K562 (cell line): ENCODE results near the gene CPED1. TPM values are rescaled to one million over a fixed set of nuclear protein-coding genes. Genes with fewer than 3 reads are reported as not detected.

Experiments used
- ARID1B ChIP-seq: fragments of 450-650 bp; IDR thresholded peaks from 2 replicates; pipeline ENCODE4 v1.6.1; 2016; ENCODE audit warnings: antibody characterized with exemption, mild to moderate bottlenecking, inconsistent platforms
- GTF2B ChIP-seq: IDR thresholded peaks from 2 replicates; pipeline ENCODE4 v1.6.1; 2011; ENCODE audit not compliant: insufficient read length; ENCODE audit errors: extremely low read depth
- POLR2B ChIP-seq: fragments of 450-650 bp; IDR thresholded peaks from 2 replicates; pipeline ENCODE4 v1.6.1; 2018; ENCODE audit warnings: low read depth; ENCODE audit not compliant: partially characterized antibody
- RERE ChIP-seq: sonication (generic); formaldehyde crosslinking; IDR thresholded peaks from 2 replicates; pipeline ENCODE4 v1.8.0; 2023; ENCODE audit warnings: missing genetic modification reagents, mild to moderate bottlenecking, borderline replicate concordance
- SREBF2 ChIP-seq: sonication (generic); formaldehyde crosslinking; IDR thresholded peaks from 2 replicates; pipeline ENCODE4 v1.4.0; 2020; ENCODE audit warnings: mild to moderate bottlenecking, missing genetic modification reagents
- ZNF512 ChIP-seq: IDR thresholded peaks from 2 replicates; pipeline ENCODE4 v1.6.1; 2016; ENCODE audit warnings: missing genetic modification characterization, missing compliant biosample characterization
- ZSCAN32 ChIP-seq: fragments of 450-650 bp; formaldehyde crosslinking; IDR thresholded peaks from 2 replicates; pipeline ENCODE4 v1.4.0; 2020; ENCODE audit warnings: mild to moderate bottlenecking, moderate library complexity
- polyA plus RNA-seq, 8 experiments: library from polyadenylated mRNA; depleted of rRNA in 4 of 8; stranded (reverse) in 5 of 8; unstranded in 3 of 8; fragments of >200 nt; fragmentation: Nextera tagmentation in 2 of 8; fragmentation: Illumina TruSeq in 1 of 8; extraction: Ambion mirVana in 2 of 8; extraction: Trizol in 1 of 8; gene quantifications; 2 replicates each; pipeline versions ENCODE4 v1.2.1 to v1.2.3, GENCODE V29; 2011 to 2014; ENCODE audit warnings: inconsistent platforms in 1 of 8, missing spikeins in 1 of 8
- total RNA-seq, 7 experiments: library from RNA; depleted of rRNA in 6 of 7; stranded (reverse); fragments of >200 nt in 6 of 7; fragmentation: Illumina TruSeq in 2 of 7; extraction: Trizol in 2 of 7; gene quantifications; 2 replicates each; pipeline versions ENCODE4 v1.2.1 to v1.2.3, GENCODE V29; 2011 to 2021; ENCODE audit warnings: low replicate concordance in 1 of 7
- TF ChIP-seq, protein P1 (sequence below): fragments of 250-450 bp; sonication (Bioruptor Pico); IDR thresholded peaks from 2 replicates; pipeline ENCODE4 v1.4.0; 2020; ENCODE audit warnings: mild to moderate bottlenecking, moderate library complexity
- TF ChIP-seq, protein P2 (sequence below): fragments of 250-450 bp; sonication (Bioruptor Pico); IDR thresholded peaks from 2 replicates; pipeline ENCODE4 v1.8.0; 2022; ENCODE audit warnings: moderate library complexity, mild to moderate bottlenecking, inconsistent platforms
- TF ChIP-seq, protein P3 (sequence below): fragments of 450-650 bp; IDR thresholded peaks from 2 replicates; pipeline ENCODE4 v1.6.1; 2016; ENCODE audit warnings: borderline replicate concordance
- TF ChIP-seq, protein P4 (sequence below): fragments of 250-450 bp; sonication (Bioruptor Pico); IDR thresholded peaks from 2 replicates; pipeline ENCODE4 v1.8.0; 2021; ENCODE audit warnings: borderline replicate concordance, mild to moderate bottlenecking, moderate library complexity; ENCODE audit not compliant: poor library complexity, severe bottlenecking
- TF ChIP-seq, protein P5 (sequence below): sonication (generic); formaldehyde crosslinking; IDR thresholded peaks from 2 replicates; pipeline ENCODE4 v1.8.0; 2022; ENCODE audit warnings: mild to moderate bottlenecking, missing genetic modification reagents

The CPED1 gene
- total and polyA plus RNA-seq, 9 of the 15 experiments (the other 6 are each of a cell fraction or from before 2014, with no cell fraction given) = 195 to 393 (median 290) TPM

GRCh38 chr7:121078701-121079227 is 90.3 kb downstream of the CPED1 start (continued):
- TF ChIP-seq, protein P1, sequence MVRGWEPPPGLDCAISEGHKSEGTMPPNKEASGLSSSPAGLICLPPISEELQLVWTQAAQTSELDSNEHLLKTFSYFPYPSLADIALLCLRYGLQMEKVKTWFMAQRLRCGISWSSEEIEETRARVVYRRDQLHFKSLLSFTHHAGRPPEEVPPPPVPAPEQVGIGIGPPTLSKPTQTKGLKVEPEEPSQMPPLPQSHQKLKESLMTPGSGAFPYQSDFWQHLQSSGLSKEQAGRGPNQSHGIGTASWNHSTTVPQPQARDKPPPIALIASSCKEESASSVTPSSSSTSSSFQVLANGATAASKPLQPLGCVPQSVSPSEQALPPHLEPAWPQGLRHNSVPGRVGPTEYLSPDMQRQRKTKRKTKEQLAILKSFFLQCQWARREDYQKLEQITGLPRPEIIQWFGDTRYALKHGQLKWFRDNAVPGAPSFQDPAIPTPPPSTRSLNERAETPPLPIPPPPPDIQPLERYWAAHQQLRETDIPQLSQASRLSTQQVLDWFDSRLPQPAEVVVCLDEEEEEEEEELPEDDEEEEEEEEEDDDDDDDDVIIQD (CRISPR knock-in tag) = no peak
- TF ChIP-seq POLR2B (no peak), RERE (no peak), ZSCAN32 (CRISPR knock-in tag) (no peak), SREBF2 (CRISPR knock-in tag) (no peak), ARID1B (no peak), GTF2B (no peak), ZNF512 (tag) (no peak)
- TF ChIP-seq, protein P2, sequence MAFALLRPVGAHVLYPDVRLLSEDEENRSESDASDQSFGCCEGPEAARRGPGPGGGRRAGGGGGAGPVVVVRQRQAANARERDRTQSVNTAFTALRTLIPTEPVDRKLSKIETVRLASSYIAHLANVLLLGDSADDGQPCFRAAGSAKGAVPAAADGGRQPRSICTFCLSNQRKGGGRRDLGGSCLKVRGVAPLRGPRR (CRISPR knock-in tag) = no peak
- TF ChIP-seq, protein P3, sequence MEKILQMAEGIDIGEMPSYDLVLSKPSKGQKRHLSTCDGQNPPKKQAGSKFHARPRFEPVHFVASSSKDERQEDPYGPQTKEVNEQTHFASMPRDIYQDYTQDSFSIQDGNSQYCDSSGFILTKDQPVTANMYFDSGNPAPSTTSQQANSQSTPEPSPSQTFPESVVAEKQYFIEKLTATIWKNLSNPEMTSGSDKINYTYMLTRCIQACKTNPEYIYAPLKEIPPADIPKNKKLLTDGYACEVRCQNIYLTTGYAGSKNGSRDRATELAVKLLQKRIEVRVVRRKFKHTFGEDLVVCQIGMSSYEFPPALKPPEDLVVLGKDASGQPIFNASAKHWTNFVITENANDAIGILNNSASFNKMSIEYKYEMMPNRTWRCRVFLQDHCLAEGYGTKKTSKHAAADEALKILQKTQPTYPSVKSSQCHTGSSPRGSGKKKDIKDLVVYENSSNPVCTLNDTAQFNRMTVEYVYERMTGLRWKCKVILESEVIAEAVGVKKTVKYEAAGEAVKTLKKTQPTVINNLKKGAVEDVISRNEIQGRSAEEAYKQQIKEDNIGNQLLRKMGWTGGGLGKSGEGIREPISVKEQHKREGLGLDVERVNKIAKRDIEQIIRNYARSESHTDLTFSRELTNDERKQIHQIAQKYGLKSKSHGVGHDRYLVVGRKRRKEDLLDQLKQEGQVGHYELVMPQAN = no peak
- TF ChIP-seq, protein P4, sequence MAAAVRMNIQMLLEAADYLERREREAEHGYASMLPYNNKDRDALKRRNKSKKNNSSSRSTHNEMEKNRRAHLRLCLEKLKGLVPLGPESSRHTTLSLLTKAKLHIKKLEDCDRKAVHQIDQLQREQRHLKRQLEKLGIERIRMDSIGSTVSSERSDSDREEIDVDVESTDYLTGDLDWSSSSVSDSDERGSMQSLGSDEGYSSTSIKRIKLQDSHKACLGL = no peak
- TF ChIP-seq, protein P5, sequence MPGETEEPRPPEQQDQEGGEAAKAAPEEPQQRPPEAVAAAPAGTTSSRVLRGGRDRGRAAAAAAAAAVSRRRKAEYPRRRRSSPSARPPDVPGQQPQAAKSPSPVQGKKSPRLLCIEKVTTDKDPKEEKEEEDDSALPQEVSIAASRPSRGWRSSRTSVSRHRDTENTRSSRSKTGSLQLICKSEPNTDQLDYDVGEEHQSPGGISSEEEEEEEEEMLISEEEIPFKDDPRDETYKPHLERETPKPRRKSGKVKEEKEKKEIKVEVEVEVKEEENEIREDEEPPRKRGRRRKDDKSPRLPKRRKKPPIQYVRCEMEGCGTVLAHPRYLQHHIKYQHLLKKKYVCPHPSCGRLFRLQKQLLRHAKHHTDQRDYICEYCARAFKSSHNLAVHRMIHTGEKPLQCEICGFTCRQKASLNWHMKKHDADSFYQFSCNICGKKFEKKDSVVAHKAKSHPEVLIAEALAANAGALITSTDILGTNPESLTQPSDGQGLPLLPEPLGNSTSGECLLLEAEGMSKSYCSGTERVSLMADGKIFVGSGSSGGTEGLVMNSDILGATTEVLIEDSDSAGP (CRISPR knock-in tag) = no peak
